NK-92 (cell line): ENCODE measurements around the gene NYAP2.

ENCODE experiments used
- DNase-seq: peaks from one replicate; lab custom pipeline; 2025; ENCODE audit not compliant: unreplicated experiment; lab: John Stamatoyannopoulos, UW

NYAP2 gene

DNA sequence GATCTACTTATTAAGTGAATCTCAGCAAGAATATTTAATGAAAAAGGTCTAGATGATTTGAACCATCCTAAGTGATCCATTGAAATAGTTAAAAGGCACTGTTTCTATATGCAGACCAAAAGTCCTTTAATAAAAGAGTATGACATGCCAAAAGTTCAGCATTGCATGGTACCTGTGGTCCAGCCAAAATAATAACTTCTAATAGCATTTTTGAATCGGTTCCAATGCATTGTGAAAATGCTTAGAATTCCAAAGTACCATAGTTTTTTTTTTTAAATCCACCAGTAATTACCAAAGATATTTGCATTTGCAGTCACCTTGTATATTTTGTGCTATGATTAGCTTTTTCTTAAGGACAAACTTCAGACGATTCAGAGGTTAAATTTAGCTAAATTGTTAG lies 79.9 kb downstream of the NYAP2 start:
- DNase-seq: no peak

GRCh38 chr2:225484751-225485150 lies 85.2 kb downstream of the NYAP2 start:
- DNase-seq: no peak

DNA sequence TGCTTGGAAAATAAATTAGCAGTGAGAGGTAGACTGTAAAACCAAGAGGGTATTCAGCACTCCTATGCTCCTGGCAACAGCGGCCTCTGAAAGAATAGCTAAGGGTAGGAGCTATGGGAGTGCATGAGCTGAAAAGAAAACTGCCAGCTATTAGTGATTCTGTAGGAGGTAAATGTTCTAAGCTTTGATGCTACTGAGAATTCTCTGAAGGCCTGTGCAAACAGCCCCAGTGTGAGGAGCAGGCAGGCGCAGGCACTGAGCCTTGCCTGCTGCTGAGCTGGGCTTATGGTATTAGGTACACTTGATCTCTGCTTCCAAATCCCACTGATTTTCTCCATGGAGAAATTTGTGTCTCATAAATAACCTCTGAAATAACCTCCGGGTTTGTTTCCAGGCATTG lies 86.7 kb downstream of the NYAP2 start:
- no peak for DNase-seq

GRCh38 chr2:225487878-225488416 lies 88.4 kb downstream of the NYAP2 start:
- no peak for DNase-seq

DNA sequence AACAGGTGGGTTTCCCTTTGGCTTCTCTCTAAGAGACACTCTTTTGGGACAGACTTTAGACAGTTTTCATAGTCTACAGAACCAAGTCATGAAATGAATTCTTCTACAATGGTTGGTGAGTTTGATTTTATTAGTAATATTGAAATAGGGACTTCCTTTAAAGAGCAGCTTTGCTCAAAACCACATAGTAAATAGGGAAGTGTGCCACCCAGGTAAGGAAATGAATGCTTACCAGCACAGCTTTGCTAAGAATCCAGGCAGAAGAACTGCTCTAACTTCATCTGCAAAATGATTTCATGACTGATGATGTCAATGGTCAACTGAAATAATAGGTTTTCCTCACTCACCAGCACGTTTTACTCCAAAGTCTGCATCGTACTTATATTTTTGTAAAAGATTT lies 89.2 kb downstream of the NYAP2 start:
- no peak for DNase-seq

GRCh38 chr2:225493420-225494099 lies 94.0 kb downstream of the NYAP2 start:
- DNase-seq: no peak

DNA sequence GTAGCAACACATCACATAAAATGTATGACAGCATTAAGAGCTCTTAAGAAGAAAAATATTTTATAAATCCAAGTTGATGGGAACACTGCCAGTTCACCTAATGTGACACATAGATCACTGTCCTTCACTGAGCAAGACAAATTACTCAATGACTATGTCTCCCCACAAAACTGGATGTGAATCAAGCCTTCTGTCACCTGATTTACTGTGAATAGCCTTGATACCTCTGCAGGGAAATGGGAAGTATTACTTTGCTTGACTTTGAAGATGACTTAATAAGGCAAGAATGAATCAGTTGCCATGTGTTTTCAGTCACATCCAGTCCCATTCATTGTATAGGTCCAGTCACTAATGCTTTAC lies 94.6 kb downstream of the NYAP2 start:
- no peak for DNase-seq

- no peak for DNase-seq
Observed at GRCh38 chr2:225495706-225496105, 96.2 kb downstream of the NYAP2 start.

GRCh38 chr2:225496568-225496967 lies 97.1 kb downstream of the NYAP2 start:
- no peak for DNase-seq

- no peak for DNase-seq
Observed at GRCh38 chr2:225497166-225497565, 97.7 kb downstream of the NYAP2 start.

DNA sequence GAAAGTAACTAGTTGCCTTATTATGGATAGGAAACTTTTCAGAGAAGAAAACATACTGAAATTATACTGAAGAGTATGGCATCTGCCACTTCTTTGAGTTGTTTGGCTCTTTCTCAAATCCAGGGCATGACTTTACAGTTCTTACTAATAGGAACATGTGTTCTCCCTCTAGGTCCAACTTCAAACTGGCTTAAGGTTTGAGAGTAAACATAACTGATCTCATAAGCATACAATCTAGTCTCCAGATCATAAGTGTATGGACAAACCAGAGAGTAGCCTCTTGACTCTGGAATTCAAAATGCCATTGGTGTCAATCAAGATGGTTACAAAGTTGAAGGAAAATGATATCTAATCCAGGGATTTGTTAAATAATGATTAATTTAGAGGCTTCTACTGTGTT lies 101.5 kb downstream of the NYAP2 start:
- DNase-seq: no peak

DNA sequence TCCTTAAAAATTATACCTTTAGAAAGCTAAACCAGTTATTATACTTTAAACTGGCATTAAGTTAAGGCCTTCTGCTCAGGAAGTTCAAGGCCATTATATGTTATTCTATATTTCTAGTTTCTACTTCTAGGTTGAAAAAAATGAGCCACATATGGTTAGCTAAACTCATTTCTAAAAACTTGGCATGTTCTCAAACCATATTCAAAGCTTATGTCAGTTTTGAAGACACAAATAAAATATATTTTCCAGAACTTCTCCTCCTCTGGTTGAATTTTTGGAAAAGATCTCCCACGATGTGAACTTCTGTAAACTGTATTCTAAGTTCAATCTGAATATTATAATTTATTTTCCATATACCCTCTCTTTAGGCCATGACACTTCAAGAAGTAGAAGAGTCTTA lies 103.5 kb downstream of the NYAP2 start:
- no peak for DNase-seq

GRCh38 chr2:225510796-225511195 lies 111.3 kb downstream of the NYAP2 start:
- no peak for DNase-seq

DNA sequence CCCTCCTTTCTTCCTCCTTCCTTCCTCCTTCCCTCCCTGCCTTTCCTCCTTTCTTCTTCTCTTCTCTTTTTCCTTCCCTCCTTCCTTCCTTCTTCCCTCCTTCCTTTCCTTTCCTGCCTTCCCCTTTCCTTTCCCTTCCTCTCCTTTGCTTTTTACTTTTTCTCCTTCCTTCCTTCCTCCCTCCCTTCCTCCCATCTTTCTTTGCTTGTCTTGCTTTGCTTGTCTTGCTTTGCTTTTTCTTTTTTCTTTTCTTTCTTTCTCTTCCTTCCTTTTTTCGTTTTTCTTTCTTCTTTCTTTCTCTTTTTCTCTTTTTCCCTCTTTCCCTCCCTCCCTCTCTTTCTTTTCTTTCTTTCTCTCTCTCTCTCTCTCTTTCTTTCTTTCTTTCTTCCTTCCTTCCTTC lies 113.0 kb downstream of the NYAP2 start:
- DNase-seq: no peak

DNA sequence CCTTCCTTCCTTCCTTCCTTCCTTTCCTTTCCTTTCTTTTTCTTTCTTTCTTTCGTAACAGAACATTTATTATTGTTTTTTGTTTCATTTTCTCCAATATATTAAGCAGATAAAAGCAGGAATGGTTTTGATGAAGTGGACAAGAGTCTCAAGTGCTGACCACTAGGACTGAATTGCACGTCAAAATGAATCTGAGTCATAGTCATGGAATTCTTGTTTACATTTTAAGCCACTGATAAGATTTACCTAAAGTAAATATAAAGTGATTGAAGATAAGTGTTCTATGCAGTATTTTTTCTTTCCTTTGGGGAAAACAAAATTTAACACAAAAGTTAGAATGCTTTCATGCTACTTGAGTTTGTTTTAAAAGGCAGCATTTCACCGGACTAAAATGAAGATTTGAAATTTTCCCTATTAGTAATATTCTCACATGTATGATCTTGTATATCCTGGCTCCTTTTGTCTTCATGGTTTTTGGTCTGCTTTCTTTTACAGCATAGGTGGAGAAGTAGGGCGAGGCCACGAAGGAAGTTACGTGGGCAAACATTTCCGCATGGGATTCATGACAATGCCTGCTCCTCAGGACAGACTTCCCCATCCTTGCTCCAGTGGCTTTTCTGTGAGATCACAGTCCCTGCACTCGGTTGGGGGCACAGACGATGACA lies 113.5 kb downstream of the NYAP2 start:
- no peak for DNase-seq

GRCh38 chr2:225515033-225515432 lies 115.5 kb downstream of the NYAP2 start:
- no peak for DNase-seq

DNA sequence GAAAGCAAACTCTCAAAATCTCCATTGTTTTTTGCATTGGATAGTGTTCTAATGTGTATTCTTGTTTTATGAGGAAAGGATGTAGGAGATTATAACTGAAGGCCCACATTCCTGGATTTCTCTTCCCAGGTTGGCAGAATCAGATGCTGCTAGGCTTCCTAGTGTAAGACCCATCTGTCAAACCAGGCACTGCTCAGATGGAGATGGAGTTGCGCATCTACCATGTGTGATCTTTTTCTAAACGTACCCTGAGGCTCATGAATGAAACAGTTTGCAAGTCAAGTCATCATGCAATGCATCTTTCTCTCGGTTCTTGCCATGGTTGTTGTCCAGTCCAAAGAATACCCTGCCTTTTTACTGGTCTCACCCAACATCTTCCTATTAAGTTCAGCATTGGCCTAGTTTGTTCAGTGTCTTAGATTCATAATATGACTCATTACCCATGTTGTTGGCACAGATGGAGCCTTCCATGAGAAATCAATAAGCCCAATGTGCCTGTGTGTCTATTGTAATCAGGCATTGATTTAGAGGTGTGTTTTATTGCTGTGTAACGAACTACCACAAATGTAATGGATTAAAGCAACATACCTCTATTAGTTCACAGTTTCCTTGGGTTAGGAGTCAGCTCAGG lies 127.4 kb downstream of the NYAP2 start:
- no peak for DNase-seq

DNA sequence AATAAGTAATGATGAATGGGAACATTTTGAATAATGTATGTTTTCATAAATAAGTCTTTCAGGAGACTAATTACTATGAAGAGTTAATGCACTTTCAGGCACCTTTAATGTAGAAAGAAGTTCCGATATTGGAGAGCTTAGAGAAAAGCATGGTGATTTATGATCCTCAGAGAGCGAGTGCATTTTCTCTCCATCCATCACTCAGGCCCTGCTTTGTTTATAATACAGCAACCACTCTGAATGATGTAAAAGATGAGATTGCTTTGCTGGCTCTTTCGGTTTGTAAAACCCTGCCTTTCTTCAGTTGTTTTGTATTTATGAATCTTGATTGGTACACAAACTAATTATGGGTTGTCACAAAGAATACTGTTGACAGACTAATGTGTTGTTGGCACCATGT lies 132.0 kb downstream of the NYAP2 start:
- DNase-seq: no peak

GRCh38 chr2:225532096-225532495 lies 132.6 kb downstream of the NYAP2 start:
- no peak for DNase-seq

DNA sequence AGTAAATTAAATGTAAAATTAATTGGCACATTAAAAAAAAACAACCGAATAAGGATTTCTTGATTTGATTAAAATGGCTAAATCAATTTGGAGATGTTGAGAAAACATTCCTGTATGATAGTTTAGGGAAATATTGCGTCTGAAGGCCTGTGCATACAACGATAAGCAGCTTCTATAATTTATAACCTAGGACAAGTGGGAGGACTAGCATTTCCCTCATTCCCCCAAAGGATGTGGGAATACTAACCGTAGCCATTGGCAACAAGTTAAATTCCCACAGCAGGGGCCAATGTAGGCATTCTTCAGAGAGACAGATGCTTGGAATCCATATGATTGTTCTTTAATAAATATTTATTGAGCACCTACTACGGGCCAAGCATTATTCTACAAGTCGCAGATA lies 134.5 kb downstream of the NYAP2 start:
- no peak for DNase-seq

GRCh38 chr2:225534697-225535096 lies 135.2 kb downstream of the NYAP2 start:
- no peak for DNase-seq

DNA sequence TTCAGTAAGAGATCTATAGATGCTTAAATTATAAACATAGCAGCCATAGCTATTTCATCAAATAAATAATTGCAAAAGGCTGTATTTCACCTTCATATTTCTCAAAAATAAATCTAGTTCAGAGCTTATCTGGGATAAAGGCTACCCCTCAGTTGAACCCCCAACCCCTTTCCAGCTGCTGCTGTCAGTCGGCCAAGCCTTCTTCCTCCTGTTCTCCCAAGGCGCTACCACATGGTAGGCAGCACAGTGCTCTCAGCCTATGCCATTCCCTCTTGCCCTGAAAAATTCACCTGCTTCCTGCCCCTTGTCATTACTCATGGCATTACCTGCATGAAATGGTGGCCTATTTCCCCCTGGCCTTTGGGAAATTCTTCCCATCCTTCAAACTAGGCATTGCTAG lies 136.5 kb downstream of the NYAP2 start:
- no peak for DNase-seq
